Measurements from ENCODE around the gene PTPRM. TPM values are rescaled to one million over a fixed set of nuclear protein-coding genes. Genes with fewer than 3 reads are reported as not detected.

PTPRM gene
- total RNA-seq, 2 donors from 2014 or later = 51.4 to 75.5 TPM

DNA sequence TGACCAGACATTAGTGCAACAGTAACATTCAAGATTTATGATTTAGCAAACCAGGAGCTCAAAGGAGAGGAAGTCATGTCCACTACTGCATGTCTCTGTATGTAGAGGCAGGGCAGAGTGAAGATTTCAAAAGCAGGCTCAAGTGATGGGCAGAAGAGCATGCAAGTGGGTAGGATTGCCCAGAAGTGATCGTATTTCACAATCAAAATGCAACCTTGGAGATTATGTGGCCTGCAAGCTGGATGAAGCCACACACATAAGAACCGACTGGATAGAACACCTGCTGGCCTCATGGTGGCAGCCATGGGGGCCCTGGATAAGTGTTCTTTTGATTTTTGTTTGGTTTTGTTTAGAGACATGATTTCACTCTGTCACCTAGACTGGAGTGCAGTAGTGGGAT is 755.4 kb downstream of the PTPRM start:
- intact Hi-C loops (cut with DNase I) = no loop called here
- ATAC-seq (no peak), DNase-seq (no peak)

DNA sequence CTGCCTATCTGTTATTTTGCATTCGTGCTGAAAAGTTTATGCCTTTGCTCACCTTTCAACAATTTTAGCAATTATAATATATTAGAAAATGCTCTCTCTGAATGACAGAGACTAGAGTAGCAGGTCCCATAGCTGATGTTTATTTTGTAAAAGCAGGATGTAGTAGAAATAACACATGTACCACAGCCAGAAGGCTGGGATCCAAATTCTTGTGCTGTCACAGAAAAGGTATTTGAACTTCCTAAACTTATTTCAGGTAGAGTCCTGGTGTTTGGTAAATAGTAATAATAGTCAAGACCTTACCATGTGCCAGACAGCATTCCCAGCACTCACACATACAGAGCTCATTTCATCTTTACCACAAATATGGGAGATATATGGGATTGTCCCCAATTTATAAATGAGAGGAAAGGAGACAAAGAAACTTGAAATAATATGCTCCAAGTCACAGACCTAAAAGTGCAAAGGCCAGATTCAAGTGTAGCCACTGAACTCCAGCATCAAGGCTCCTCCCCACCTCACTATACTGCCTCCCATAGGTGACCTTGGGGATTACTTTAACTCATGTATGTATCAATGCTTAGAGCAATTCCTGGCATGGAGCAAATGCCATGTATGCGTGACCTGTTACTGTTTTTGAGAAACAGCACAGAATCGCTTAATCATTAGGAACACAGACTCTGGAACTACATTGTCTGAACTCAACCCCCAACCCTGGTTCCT is 757.4 kb downstream of the PTPRM start:
- DNase-seq (no peak), ATAC-seq (no peak)
- intact Hi-C loops (cut with DNase I) = no loop called here

GRCh38 chr18:8326763-8327394 is 759.8 kb downstream of the PTPRM start:
- DNase-seq (no peak), ATAC-seq (no peak)
- intact Hi-C loops (cut with DNase I) = no loop called here

- intact Hi-C loops (cut with DNase I) = no loop called here
- ATAC-seq (no peak), DNase-seq (no peak)
Observed at GRCh38 chr18:8328126-8328525, 761.0 kb downstream of the PTPRM start.

DNA sequence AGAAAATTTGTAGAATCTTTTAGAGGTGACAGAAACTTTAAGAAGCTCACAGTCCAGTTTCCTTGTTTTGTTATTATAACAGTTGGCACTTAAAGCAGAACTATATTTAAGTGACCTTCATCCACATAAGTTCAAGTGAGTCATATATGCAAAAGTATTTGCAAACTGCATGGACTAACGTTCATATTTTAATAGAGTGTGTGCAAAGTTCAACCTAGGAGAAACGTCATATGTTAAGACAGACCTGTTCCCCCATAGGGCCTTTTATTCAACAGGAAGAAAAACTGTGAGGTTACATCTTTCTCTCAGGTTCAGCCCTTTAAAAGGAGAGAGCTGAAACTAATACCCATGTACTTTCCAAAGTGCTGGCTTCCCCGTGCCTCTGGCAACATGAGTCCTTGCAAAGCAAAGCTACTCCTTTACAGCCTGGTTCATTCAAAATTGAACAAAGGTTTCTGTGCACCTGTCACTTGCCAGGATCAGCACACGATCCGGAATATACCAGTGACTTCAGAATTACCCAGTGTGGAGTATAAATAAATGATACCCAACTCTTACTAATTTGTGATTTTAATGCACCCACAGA is 762.2 kb downstream of the PTPRM start:
- ATAC-seq = no peak
- no peak for DNase-seq
- intact Hi-C loops (cut with DNase I) = no loop called here

GRCh38 chr18:8330575-8330974 is 763.5 kb downstream of the PTPRM start:
- ATAC-seq (no peak), DNase-seq (no peak)
- intact Hi-C loops (cut with DNase I) = no loop called here

DNA sequence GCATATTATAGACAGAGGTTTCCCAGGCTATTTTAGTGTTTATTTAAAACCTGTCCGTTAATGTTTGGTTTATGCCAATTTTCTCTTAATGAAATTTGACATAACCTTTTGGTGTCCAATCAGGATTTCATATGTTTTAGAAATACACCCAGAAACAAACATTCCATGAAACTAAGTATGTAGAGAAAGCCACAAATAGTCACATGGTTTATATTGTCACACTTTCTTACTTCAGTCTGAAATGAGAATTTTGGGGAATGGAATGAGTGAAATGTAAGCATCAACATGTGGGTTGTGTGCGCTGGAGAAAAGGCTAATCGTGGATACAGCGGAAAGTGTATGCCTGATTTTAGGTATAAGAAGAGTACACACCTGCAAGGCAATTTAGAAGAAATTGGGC is 765.2 kb downstream of the PTPRM start:
- ATAC-seq (no peak), DNase-seq (no peak)
- intact Hi-C loops (cut with DNase I) = no loop called here

DNA sequence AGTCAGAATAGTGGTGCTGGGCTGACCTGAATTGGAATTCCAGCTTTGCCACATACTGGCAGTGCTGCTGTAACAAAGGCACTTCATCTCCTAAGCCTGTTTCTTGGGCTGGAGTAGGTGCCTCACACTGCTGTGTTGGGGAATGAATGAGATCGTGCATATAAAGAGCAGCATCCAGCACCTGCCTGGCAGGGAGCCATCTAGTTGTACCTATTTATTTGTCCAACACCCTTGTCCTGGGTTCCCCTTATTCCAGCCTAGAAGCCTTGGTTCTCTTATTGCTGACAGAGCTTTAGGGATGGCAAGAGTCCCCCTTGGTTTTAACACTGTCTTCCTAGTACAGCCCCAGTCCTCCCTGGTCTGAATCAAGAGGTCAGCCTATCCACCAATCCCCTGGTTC is 766.8 kb downstream of the PTPRM start:
- no peak for ATAC-seq
- intact Hi-C loops (cut with DNase I) = no loop called here
- no peak for DNase-seq

DNA sequence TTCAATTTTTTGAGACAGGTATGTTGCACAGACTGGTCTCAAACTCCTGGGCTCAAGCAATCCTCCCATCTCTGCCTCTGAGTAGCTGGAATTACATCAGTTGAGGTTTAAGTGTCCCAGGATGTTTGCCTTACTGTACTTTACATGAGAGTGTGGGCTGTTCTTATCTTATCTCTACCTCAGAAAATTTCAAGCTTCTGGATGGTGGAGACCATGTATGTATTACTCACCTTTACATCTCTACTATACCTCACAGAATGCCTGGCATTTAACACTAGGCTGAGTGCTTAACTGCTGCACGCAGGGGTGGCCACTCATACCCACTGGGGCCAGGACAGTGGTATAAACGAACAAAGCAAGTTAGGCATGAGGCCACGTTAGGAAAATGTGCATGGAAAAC is 770.1 kb downstream of the PTPRM start:
- intact Hi-C loops (cut with DNase I) = no loop called here
- DNase-seq (no peak), ATAC-seq (no peak)

- no peak for ATAC-seq
- DNase-seq = no peak
- intact Hi-C loops (cut with DNase I) = no loop called here
Observed at GRCh38 chr18:8339210-8339609, 772.1 kb downstream of the PTPRM start.

DNA sequence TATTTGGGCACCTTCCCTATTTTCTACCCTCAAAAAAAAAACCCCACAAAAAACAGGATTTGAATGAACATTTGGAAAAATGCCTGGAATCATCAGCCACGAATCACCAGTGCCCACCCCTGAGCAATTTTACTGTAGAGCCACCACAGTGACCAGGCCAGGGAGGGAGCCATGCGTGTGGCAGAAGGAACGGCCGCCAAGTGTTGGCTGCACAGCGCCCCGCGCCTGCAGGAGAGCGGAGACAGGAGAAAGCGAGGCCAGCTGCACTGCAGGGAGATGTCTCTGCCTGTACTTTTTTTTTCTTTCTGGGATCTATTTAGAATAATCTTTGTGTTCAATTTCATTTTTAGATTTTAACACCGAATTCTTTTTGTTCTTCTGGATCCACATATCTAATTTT is 772.8 kb downstream of the PTPRM start:
- intact Hi-C loops (cut with DNase I) = no loop called here
- ATAC-seq (no peak), DNase-seq (no peak)

- ATAC-seq (no peak), DNase-seq (no peak)
Observed at GRCh38 chr18:8341481-8342230, 774.5 kb downstream of the PTPRM start.

DNA sequence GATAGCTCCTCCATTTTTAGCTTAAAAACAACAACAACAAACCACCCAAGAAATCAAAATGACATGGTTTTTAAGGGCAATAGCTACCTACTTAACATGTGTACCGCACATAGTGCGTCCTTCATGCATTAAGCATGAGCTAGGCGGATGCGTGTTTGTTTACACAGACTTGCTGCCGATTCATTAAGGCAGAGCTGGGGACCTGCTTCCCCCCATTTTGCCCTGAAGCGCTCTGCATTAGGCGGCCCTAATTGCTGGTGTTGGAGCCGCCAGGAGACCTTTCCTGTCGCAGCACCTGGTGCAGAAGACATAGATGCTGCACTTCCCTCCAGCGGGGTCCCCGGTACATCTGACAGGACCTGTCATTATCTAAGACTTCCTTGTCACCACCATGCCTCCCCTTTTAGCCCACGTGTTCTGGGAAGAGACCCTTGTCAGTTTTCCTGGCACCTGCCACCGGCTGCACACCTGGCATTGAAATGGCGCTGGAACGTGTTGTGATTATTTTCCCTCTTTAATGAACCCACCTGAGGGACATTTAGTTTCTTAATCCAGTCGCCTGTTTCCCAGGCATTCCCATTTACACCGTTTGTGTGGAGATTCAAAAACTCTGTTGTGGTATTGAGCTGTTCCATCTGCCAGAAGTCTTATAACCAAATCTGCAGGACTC is 781.1 kb downstream of the PTPRM start:
- DNase-seq (no peak), ATAC-seq (no peak)
- intact Hi-C loops (cut with DNase I) = no loop called here

More at GRCh38 chr18:8341481-8342230, 774.5 kb downstream of the PTPRM start:
- intact Hi-C loops (cut with DNase I) = no loop called here

DNA sequence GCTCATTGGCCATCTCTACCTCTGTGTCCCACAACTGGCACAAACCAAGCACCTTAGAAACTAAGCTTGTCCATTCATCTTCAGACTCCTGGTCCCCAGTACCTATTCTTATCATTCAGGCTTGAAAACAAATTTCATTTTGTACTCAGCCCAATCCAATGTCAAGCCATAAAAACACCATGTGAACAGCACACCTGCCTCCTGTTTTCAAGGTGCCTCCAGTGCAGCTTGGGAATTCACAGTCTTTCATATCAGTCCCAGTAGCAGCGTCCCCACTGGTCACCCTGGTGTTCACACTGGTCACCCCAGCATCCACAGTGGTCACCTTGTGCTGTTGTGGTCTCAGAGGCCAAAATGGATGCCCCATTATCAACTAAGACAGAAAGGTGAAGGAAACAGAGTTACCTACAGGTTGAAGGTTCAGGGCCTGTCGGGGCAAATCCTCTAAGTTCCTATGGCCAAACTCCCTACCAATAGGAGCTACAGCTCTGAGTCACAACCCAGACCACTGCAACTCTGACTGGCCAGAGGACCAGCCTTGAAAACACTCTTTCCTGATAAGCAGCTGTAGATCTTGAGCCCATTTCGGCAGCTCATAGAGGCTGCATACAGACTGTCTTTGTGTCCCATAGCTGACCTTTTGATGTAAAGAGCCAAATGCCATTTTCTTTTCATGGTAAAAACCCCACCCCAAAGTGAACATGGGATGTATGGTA is 782.6 kb downstream of the PTPRM start:
- no peak for DNase-seq
- no peak for ATAC-seq
- intact Hi-C loops (cut with DNase I) = no loop called here

- no peak for ATAC-seq
- DNase-seq = no peak
- intact Hi-C loops (cut with DNase I) = no loop called here
Observed at GRCh38 chr18:8350628-8351027, 783.5 kb downstream of the PTPRM start.

- no peak for DNase-seq
- ATAC-seq = no peak
- intact Hi-C loops (cut with DNase I) = no loop called here
Observed at GRCh38 chr18:8351161-8351560, 784.0 kb downstream of the PTPRM start.

GRCh38 chr18:8354304-8354703 is 787.2 kb downstream of the PTPRM start:
- intact Hi-C loops (cut with DNase I) = no loop called here
- DNase-seq (no peak), ATAC-seq (no peak)

GRCh38 chr18:8356001-8356400 is 788.9 kb downstream of the PTPRM start:
- intact Hi-C loops (cut with DNase I) = no loop called here
- ATAC-seq (no peak), DNase-seq (no peak)

DNA sequence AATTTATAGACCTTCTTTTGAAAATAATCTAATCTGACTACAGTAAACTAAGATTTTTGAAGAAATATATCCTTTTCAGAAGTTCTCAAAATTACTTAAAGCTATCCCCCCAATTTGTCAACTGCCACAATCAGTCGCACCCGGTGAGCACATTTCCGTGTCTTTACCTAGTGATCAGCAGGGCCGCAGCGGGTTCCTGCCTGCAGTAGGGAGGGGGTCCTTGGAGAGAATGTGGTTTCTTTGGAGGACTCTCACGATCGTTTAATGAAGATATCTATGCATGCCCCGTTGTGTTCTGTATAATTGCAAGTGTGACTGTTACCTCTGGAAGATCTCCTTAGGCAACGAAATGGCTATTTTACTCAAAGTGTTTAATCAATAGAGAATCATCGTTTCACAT is 790.2 kb downstream of the PTPRM start:
- no peak for ATAC-seq
- intact Hi-C loops (cut with DNase I) = no loop called here
- DNase-seq = no peak
